H1 (cell line): Measurements from ENCODE around the gene LLGL2. TPM values are rescaled to one million over a fixed set of nuclear protein-coding genes. Genes with fewer than 3 reads are reported as not detected.

Experiments used
- CTCF ChIA-PET: fragments of 300-600 bp; sonication (Branson Sonifier 250); formaldehyde crosslinking; loops from one replicate; lab custom pipeline; 2021; ENCODE audit not compliant: partially characterized antibody; lab: Charles Lee
- POLR2A ChIA-PET: fragments of 300-600 bp; sonication (Branson Sonifier 250); formaldehyde crosslinking; loops from one replicate; lab custom pipeline; 2021; ENCODE audit warnings: inconsistent platforms; ENCODE audit not compliant: partially characterized antibody; lab: Charles Lee
- DNase-seq, 2 experiments: peaks; one replicate each; pipeline versions ENCODE4 v3.0.0 to v3.0.0-alpha.2; 2010 to 2022; ENCODE audit warnings: low spot score in 2 of 2, low read depth in 1 of 2, mixed read lengths in 1 of 2
- FAIRE-seq: peaks from 2 replicates; lab custom pipeline; 2011; peaks lifted over from hg19 to GRCh38; lab: Jason Lieb, UNC
- H2AFZ ChIP-seq: 2 replicates; pipeline ENCODE4 v1.8.1; 2012; ENCODE audit warnings: low read length, inconsistent platforms
- H2AK5ac ChIP-seq: 2 replicates; pipeline ENCODE4 v1.6.1; 2013; ENCODE audit warnings: low read depth, low read length
- H2BK120ac ChIP-seq: replicated peaks from 2 replicates; pipeline ENCODE3; 2013; ENCODE audit warnings: low read depth, low read length, inconsistent platforms
- H2BK12ac ChIP-seq: 2 replicates; pipeline ENCODE4 v1.6.1; 2013; ENCODE audit warnings: low read depth, low read length
- H2BK15ac ChIP-seq: 2 replicates; pipeline ENCODE4 v1.6.1; 2013; ENCODE audit warnings: low read length
- H2BK20ac ChIP-seq: 2 replicates; pipeline ENCODE4 v1.6.1; 2013; ENCODE audit warnings: low read length
- H2BK5ac ChIP-seq: 2 replicates; pipeline ENCODE4 v1.6.1; 2013; ENCODE audit warnings: low read depth, low read length
- H3K14ac ChIP-seq: 2 replicates; pipeline ENCODE4 v1.6.1; 2013; ENCODE audit warnings: inconsistent platforms; ENCODE audit not compliant: insufficient read length
- H3K18ac ChIP-seq: 2 replicates; pipeline ENCODE4 v1.6.1; 2013; ENCODE audit warnings: low read length; ENCODE audit errors: extremely low read depth
- H3K23ac ChIP-seq: 2 replicates; pipeline ENCODE4 v1.6.1; 2013; ENCODE audit warnings: inconsistent platforms; ENCODE audit not compliant: insufficient read length
- H3K23me2 ChIP-seq: 2 replicates; pipeline ENCODE4 v1.6.1; 2013; ENCODE audit warnings: low read depth, low read length
- H3K27ac ChIP-seq: 2 replicates; pipeline ENCODE4 v1.6.1; 2011; ENCODE audit warnings: low read depth, low read length, inconsistent platforms
- H3K27me3 ChIP-seq, 4 experiments: replicated peaks in 1 of 4; 1 replicate in 1 of 4; 2 replicates in 3 of 4; pipeline versions ENCODE4 v1.6.1 to v1.8.1; 2011 to 2013; ENCODE audit warnings: low read length in 3 of 4, mild to moderate bottlenecking in 3 of 4, inconsistent platforms in 2 of 4, mixed read lengths in 2 of 4, moderate library complexity in 1 of 4; ENCODE audit not compliant: control insufficient read depth in 3 of 4, insufficient read depth in 3 of 4; ENCODE audit errors: extremely low read depth in 1 of 4
- H3K36me3 ChIP-seq, 4 experiments: 2 replicates each; pipeline versions ENCODE4 v1.6.1 to v1.8.1; 2011 to 2013; ENCODE audit warnings: mild to moderate bottlenecking in 4 of 4, low read length in 3 of 4, moderate library complexity in 2 of 4, control low read depth in 1 of 4, inconsistent platforms in 1 of 4; ENCODE audit not compliant: insufficient read depth in 4 of 4, control insufficient read depth in 2 of 4
- H3K4ac ChIP-seq: replicated peaks from 2 replicates; pipeline ENCODE3; 2013; ENCODE audit warnings: low read length, low read depth, mixed read lengths, inconsistent platforms; ENCODE audit not compliant: insufficient read length
- H3K4me1 ChIP-seq, 4 experiments: replicated peaks in 1 of 4; 1 replicate in 1 of 4; 2 replicates in 3 of 4; pipeline versions ENCODE4 v1.6.1 to v1.8.1; 2011 to 2013; ENCODE audit warnings: low read length in 3 of 4, inconsistent platforms in 2 of 4, mixed read lengths in 1 of 4; ENCODE audit not compliant: insufficient read depth in 4 of 4, control insufficient read depth in 3 of 4
- H3K4me2 ChIP-seq, 2 experiments: 2 replicates each; pipeline versions ENCODE4 v1.6.1 to v1.8.1; 2011 to 2013; ENCODE audit warnings: low read depth in 2 of 2, low read length in 2 of 2, control low read depth in 1 of 2, inconsistent platforms in 1 of 2, mild to moderate bottlenecking in 1 of 2; ENCODE audit not compliant: insufficient read depth in 1 of 2
- H3K4me3 ChIP-seq, 4 experiments: fragments of 200-600, 300-600 bp in 1 of 4; sonication (generic), shearing (Covaris generic), sonication (Bioruptor Twin) in 1 of 4; 2 replicates each; pipeline versions ENCODE4 v1.5.1 to v1.8.1; 2011 to 2016; ENCODE audit warnings: low read length in 4 of 4, low read depth in 3 of 4, control low read depth in 2 of 4, inconsistent platforms in 2 of 4, mild to moderate bottlenecking in 2 of 4, mixed read lengths in 1 of 4, moderate library complexity in 1 of 4; ENCODE audit not compliant: insufficient read depth in 2 of 4; ENCODE audit errors: extremely low read depth in 1 of 4
- H3K56ac ChIP-seq: replicated peaks from 2 replicates; pipeline ENCODE3; 2013; ENCODE audit warnings: low read depth, mild to moderate bottlenecking, mixed read lengths, low read length, inconsistent platforms; ENCODE audit not compliant: insufficient read length
- H3K79me1 ChIP-seq: 2 replicates; pipeline ENCODE4 v1.6.1; 2013; ENCODE audit warnings: low read depth, low read length, control low read depth
- H3K79me2 ChIP-seq, 2 experiments: 2 replicates each; pipeline versions ENCODE4 v1.6.1 to v1.8.1; 2012 to 2013; ENCODE audit warnings: low read length in 2 of 2, mild to moderate bottlenecking in 2 of 2, inconsistent platforms in 1 of 2; ENCODE audit not compliant: insufficient read depth in 2 of 2, control insufficient read depth in 1 of 2
- H3K9ac ChIP-seq, 4 experiments: replicated peaks in 1 of 4; 1 replicate in 1 of 4; 2 replicates in 3 of 4; pipeline versions ENCODE4 v1.6.1 to v1.8.1; 2011 to 2013; ENCODE audit warnings: low read depth in 3 of 4, low read length in 3 of 4, control low read depth in 2 of 4, mild to moderate bottlenecking in 2 of 4, moderate library complexity in 2 of 4, inconsistent platforms in 1 of 4; ENCODE audit errors: extremely low read depth in 1 of 4
- H3K9me3 ChIP-seq, 2 experiments: 2 replicates each; pipeline versions ENCODE4 v1.6.1 to v1.8.1; 2012 to 2013; ENCODE audit warnings: mild to moderate bottlenecking in 2 of 2, moderate library complexity in 2 of 2, control low read depth in 1 of 2, inconsistent platforms in 1 of 2, low read depth in 1 of 2, low read length in 1 of 2, mixed read lengths in 1 of 2; ENCODE audit not compliant: insufficient read depth in 2 of 2
- H4K20me1 ChIP-seq, 2 experiments: replicated peaks in 1 of 2; 2 replicates each; pipeline versions ENCODE3 to v1.8.1; 2011 to 2013; ENCODE audit warnings: inconsistent platforms in 2 of 2, low read length in 2 of 2, mild to moderate bottlenecking in 1 of 2; ENCODE audit not compliant: insufficient read depth in 2 of 2, control insufficient read depth in 1 of 2
- H4K5ac ChIP-seq: 2 replicates; pipeline ENCODE4 v1.6.1; 2013; ENCODE audit warnings: low read length, low read depth, mixed read lengths, inconsistent platforms; ENCODE audit not compliant: insufficient read length
- H4K8ac ChIP-seq: 2 replicates; pipeline ENCODE4 v1.8.0; 2013; ENCODE audit warnings: mild to moderate bottlenecking, moderate library complexity, low read length, inconsistent platforms; ENCODE audit not compliant: insufficient read depth; ENCODE audit errors: extremely low read depth
- H4K91ac ChIP-seq: replicated peaks from 2 replicates; pipeline ENCODE3; 2013; ENCODE audit warnings: low read length, mixed read lengths, inconsistent platforms; ENCODE audit not compliant: insufficient read length
- ATF2 ChIP-seq: IDR thresholded peaks from 2 replicates; pipeline ENCODE4 v1.6.1; 2012; ENCODE audit warnings: low read length, inconsistent platforms
- ATF3 ChIP-seq: IDR thresholded peaks from 2 replicates; pipeline ENCODE4 v1.6.1; 2011; ENCODE audit warnings: low read depth, mild to moderate bottlenecking, low read length; ENCODE audit not compliant: insufficient read depth
- BRCA1 ChIP-seq: IDR thresholded peaks from 2 replicates; pipeline ENCODE4 v1.6.1; 2012; ENCODE audit warnings: low read depth, low read length, improper control_type of control experiment
- CBX8 ChIP-seq: fragments of 300-800, 300-1000 bp; sonication (generic); IDR thresholded peaks from 2 replicates; pipeline ENCODE4 v1.7.1; 2016; ENCODE audit warnings: low read depth, low read length, borderline replicate concordance
- CTBP2 ChIP-seq: IDR thresholded peaks from 2 replicates; pipeline ENCODE4 v1.7.0; 2011; ENCODE audit warnings: borderline replicate concordance, mild to moderate bottlenecking, moderate library complexity, mixed read lengths, low read length; ENCODE audit not compliant: insufficient read depth, insufficient read length
- HDAC6 ChIP-seq: IDR thresholded peaks from one replicate; pipeline ENCODE4 v1.7.1; 2012; ENCODE audit warnings: low read depth, mild to moderate bottlenecking, inconsistent platforms, low read length, moderate library complexity
- RXRA ChIP-seq: IDR thresholded peaks from 2 replicates; pipeline ENCODE4 v1.6.1; 2011; ENCODE audit warnings: low read depth, mild to moderate bottlenecking, low read length, moderate library complexity; ENCODE audit not compliant: insufficient read depth
- SIX5 ChIP-seq: IDR thresholded peaks from 2 replicates; pipeline ENCODE4 v1.6.1; 2011; ENCODE audit warnings: mild to moderate bottlenecking, low read depth, low read length
- SP1 ChIP-seq: IDR thresholded peaks from 2 replicates; pipeline ENCODE4 v1.6.1; 2011; ENCODE audit warnings: low read depth, low read length
- TEAD4 ChIP-seq: IDR thresholded peaks from 2 replicates; pipeline ENCODE4 v1.6.1; 2012; ENCODE audit warnings: low read depth, low read length, inconsistent platforms, mixed read lengths
- WGBS, 2 experiments: shearing (Covaris generic) in 1 of 2; methylation state at CpG; one replicate each; pipeline versions ENCODE4 v1.1.6 to v1.1.7; 2013 to 2015; ENCODE audit warnings: low lambda C conversion rate in 2 of 2, mixed read lengths in 2 of 2, inconsistent platforms in 1 of 2, low coverage in 1 of 2, missing lambda C conversion rate in 1 of 2; ENCODE audit not compliant: insufficient replicate concordance in 2 of 2, insufficient coverage in 1 of 2, insufficient read length in 1 of 2; ENCODE audit errors: extremely low coverage in 1 of 2, missing lambda C conversion rate in 1 of 2; 5-methylcytosine and 5-hydroxymethylcytosine counted together
- polyA plus RNA-seq, 7 experiments: library from polyadenylated mRNA; depleted of rRNA in 3 of 7; stranded (reverse) in 5 of 7; unstranded in 2 of 7; fragments of >200 nt in 5 of 7; fragments of 200-250 nt in 2 of 7; gene quantifications; 1 replicate in 5 of 7; 2 replicates in 1 of 7; 4 replicates in 1 of 7; pipeline versions ENCODE4 v1.2.1 to v1.2.3, GENCODE V29; 2011 to 2013; ENCODE audit warnings: missing spikeins in 2 of 7, mixed read lengths in 2 of 7
- total RNA-seq: library from RNA; stranded (reverse); fragmentation: NEBNext Ultra II Directional; extraction: Animal tissue kit (Norgen Biotek cat#: 25700); gene quantifications from 2 replicates; pipeline ENCODE4 v1.2.1, GENCODE V29; 2021

The LLGL2 gene
- total and polyA plus RNA-seq, 2 of the 8 experiments (the other 6 are each of a cell fraction or from before 2014, with no cell fraction given) = 64.5 to 77.1 TPM

- H3K9me3 ChIP-seq = no peaks in the 10 kb centered on the region
- H3K27me3 ChIP-seq = no peaks in the 10 kb centered on the region
- no peak overlapping the region for H3K4me3 ChIP-seq
- 90% methylated on average over 24 of the region's 28 CpGs; no CpG with 5 or more reads in 1 of the 2 experiments for WGBS, 2 experiments
- no peak overlapping the region for H3K4me2 ChIP-seq
- H3K9ac ChIP-seq = no peak overlapping the region
- no peaks in the 10 kb centered on the region for H3K23me2 ChIP-seq
- no peak for FAIRE-seq
- no peak overlapping the region for H2AFZ ChIP-seq
- DNase-seq = no peak
- peaks cover 3 to 15% (median 10%) of the 10 kb centered on the region in 4 experiments for H3K36me3 ChIP-seq
- no peak overlapping the region for H4K5ac ChIP-seq
- H3K14ac ChIP-seq = no peak overlapping the region
- no peak overlapping the region for H3K27ac ChIP-seq
- peaks cover 0 to 10% of the 10 kb centered on the region in 2 experiments for H4K20me1 ChIP-seq
- POLR2A ChIA-PET = no interaction called here
- no peak overlapping the region for H2BK12ac ChIP-seq
- no peak overlapping the region for H4K8ac ChIP-seq
- no peak overlapping the region for H2BK120ac ChIP-seq
- H2AK5ac ChIP-seq = no peak overlapping the region
- H2BK5ac ChIP-seq = no peak overlapping the region
- no peak overlapping the region for H3K4ac ChIP-seq
- no peaks in the 10 kb centered on the region for H3K79me2 ChIP-seq
- no peak overlapping the region for H2BK15ac ChIP-seq
- no peak overlapping the region for H2BK20ac ChIP-seq
- peaks cover 0 to 4% (median 0%) of the 10 kb centered on the region in 4 experiments; a peak in 1 of 7 replicates for H3K4me1 ChIP-seq
- H3K18ac ChIP-seq = no peak overlapping the region
- H3K56ac ChIP-seq = no peak overlapping the region
- no peaks in the 10 kb centered on the region for H3K79me1 ChIP-seq
- H4K91ac ChIP-seq = no peak overlapping the region
- H3K23ac ChIP-seq = no peak overlapping the region
- CTCF ChIA-PET = interaction anchor here (1.5 kb wide), 1 partner anchor 33 kb away, joined by 3 read pairs; no protein-coding TSS in a partner anchor
- no peak for TF ChIP-seq BRCA1
- no peak for TF ChIP-seq CTBP2
- TF ChIP-seq ATF3 = no peak
- TF ChIP-seq HDAC6 = no peak
- no peak for TF ChIP-seq TEAD4
- TF ChIP-seq SIX5 = no peak
- no peak for TF ChIP-seq ATF2
- TF ChIP-seq SP1 = no peak
- no peak for TF ChIP-seq RXRA
- TF ChIP-seq CBX8 = no peak
Measured at GRCh38 chr17:75563063-75563758, 37.7 kb downstream of the LLGL2 start.
